ENCODE results near the gene EFNA5. TPM values are rescaled to one million over a fixed set of nuclear protein-coding genes. Genes with fewer than 3 reads are reported as not detected.

Gene EFNA5
- 12.5 TPM for polyA plus RNA-seq (2013, experiment 1 of 2)
- 10.6 TPM for polyA plus RNA-seq (2013, experiment 2 of 2)

- no peaks in the 10 kb centered on the region for H3K9me3 ChIP-seq (ENCODE audit: insufficient read depth, low read depth, low read length)
- WGBS: under 1% methylated on average over 84 of the region's 84 CpGs
- peaks cover 35% of the 10 kb centered on the region for H3K27me3 ChIP-seq (ENCODE audit: insufficient read depth, low read length)
- H3K4me1 ChIP-seq (ENCODE audit: insufficient read depth, low read length): peaks cover 34% of the 10 kb centered on the region
- H3K9ac ChIP-seq (ENCODE audit: low read depth, low read length): peak within 1 kb of the TSS; percentile 78
- no peaks in the 10 kb centered on the region for H3K36me3 ChIP-seq (ENCODE audit: insufficient read depth, low read length)
- H3K27ac ChIP-seq (ENCODE audit: low read depth, low read length): peak within 1 kb of the TSS; percentile 53
- H3K4me3 ChIP-seq (ENCODE audit: low read length): peak within 1 kb of the TSS; percentile 93
Observed at GRCh38 chr5:107670932-107671741, at the start of gene EFNA5. Gene EFNA5 (minus strand): TSS chr5:107670937.

GRCh38 chr5:107719034-107719606 is 48.4 kb upstream of the EFNA5 start:
- H3K36me3 ChIP-seq (ENCODE audit: insufficient read depth, low read length): no peaks in the 10 kb centered on the region
- 88% methylated on average over 6 of the region's 6 CpGs for WGBS
- H3K4me1 ChIP-seq (ENCODE audit: insufficient read depth, low read length): no peaks in the 10 kb centered on the region
- H3K9ac ChIP-seq (ENCODE audit: low read depth, low read length): no peak overlapping the region
- 0 out of 2 replicates have a peak, but pooled peaks cover 2% of the 10 kb centered on the region for H3K9me3 ChIP-seq (ENCODE audit: insufficient read depth, low read depth, low read length)
- H3K27me3 ChIP-seq (ENCODE audit: insufficient read depth, low read length): no peaks in the 10 kb centered on the region
- no peak overlapping the region for H3K27ac ChIP-seq (ENCODE audit: low read depth, low read length)
- no peak overlapping the region for H3K4me3 ChIP-seq (ENCODE audit: low read length)

GRCh38 chr5:107717816-107718215 is 47.1 kb upstream of the EFNA5 start:
- 82% methylated on average over 1 of the region's 1 CpG for WGBS
- Histone ChIP-seq H3K9ac (ENCODE audit: low read depth, low read length) (no peak overlapping the region), H3K9me3 (ENCODE audit: insufficient read depth, low read depth, low read length) (0 out of 2 replicates have a peak, but pooled peaks cover 2% of the 10 kb centered on the region), H3K4me3 (ENCODE audit: low read length) (no peak overlapping the region), H3K27ac (ENCODE audit: low read depth, low read length) (no peak overlapping the region), H3K4me1 (ENCODE audit: insufficient read depth, low read length) (no peaks in the 10 kb centered on the region), H3K27me3 (ENCODE audit: insufficient read depth, low read length) (no peaks in the 10 kb centered on the region), H3K36me3 (ENCODE audit: insufficient read depth, low read length) (no peaks in the 10 kb centered on the region)

- Histone ChIP-seq H3K9ac (ENCODE audit: low read depth, low read length) (no peak overlapping the region), H3K27me3 (ENCODE audit: insufficient read depth, low read length) (no peaks in the 10 kb centered on the region), H3K4me3 (ENCODE audit: low read length) (no peak overlapping the region), H3K27ac (ENCODE audit: low read depth, low read length) (no peak overlapping the region), H3K4me1 (ENCODE audit: insufficient read depth, low read length) (no peaks in the 10 kb centered on the region), H3K9me3 (ENCODE audit: insufficient read depth, low read depth, low read length) (peaks cover 4% of the 10 kb centered on the region; the same call in 1 of the 2 replicates), H3K36me3 (ENCODE audit: insufficient read depth, low read length) (no peaks in the 10 kb centered on the region)
- 91% methylated on average over 4 of the region's 5 CpGs for WGBS
Observed at GRCh38 chr5:107713228-107713627, 42.5 kb upstream of the EFNA5 start.

- no peaks in the 10 kb centered on the region for H3K4me1 ChIP-seq (ENCODE audit: insufficient read depth, low read length)
- no peak overlapping the region for H3K27ac ChIP-seq (ENCODE audit: low read depth, low read length)
- no peak overlapping the region for H3K9ac ChIP-seq (ENCODE audit: low read depth, low read length)
- no peak overlapping the region for H3K4me3 ChIP-seq (ENCODE audit: low read length)
- no peaks in the 10 kb centered on the region for H3K27me3 ChIP-seq (ENCODE audit: insufficient read depth, low read length)
- H3K9me3 ChIP-seq (ENCODE audit: insufficient read depth, low read depth, low read length): peaks cover 10% of the 10 kb centered on the region; the same call in 1 of the 2 replicates
- no peaks in the 10 kb centered on the region for H3K36me3 ChIP-seq (ENCODE audit: insufficient read depth, low read length)
- WGBS: 93% methylated on average over 2 of the region's 2 CpGs
Observed at GRCh38 chr5:107712359-107712870, 41.7 kb upstream of the EFNA5 start.

- H3K27ac ChIP-seq (ENCODE audit: low read depth, low read length): no peak overlapping the region
- H3K9me3 ChIP-seq (ENCODE audit: insufficient read depth, low read depth, low read length): peaks cover 14% of the 10 kb centered on the region; the same call in 1 of the 2 replicates
- H3K27me3 ChIP-seq (ENCODE audit: insufficient read depth, low read length): no peaks in the 10 kb centered on the region
- WGBS: 77% methylated on average over 5 of the region's 5 CpGs
- peaks cover 14% of the 10 kb centered on the region for H3K4me1 ChIP-seq (ENCODE audit: insufficient read depth, low read length)
- no peak overlapping the region for H3K9ac ChIP-seq (ENCODE audit: low read depth, low read length)
- no peak overlapping the region for H3K4me3 ChIP-seq (ENCODE audit: low read length)
- H3K36me3 ChIP-seq (ENCODE audit: insufficient read depth, low read length): no peaks in the 10 kb centered on the region
Observed at GRCh38 chr5:107705402-107706014, 34.8 kb upstream of the EFNA5 start.

GRCh38 chr5:107704681-107705401 is 34.1 kb upstream of the EFNA5 start:
- no peak overlapping the region for H3K4me3 ChIP-seq (ENCODE audit: low read length)
- no peaks in the 10 kb centered on the region for H3K27me3 ChIP-seq (ENCODE audit: insufficient read depth, low read length)
- peaks cover 14% of the 10 kb centered on the region for H3K4me1 ChIP-seq (ENCODE audit: insufficient read depth, low read length)
- H3K9me3 ChIP-seq (ENCODE audit: insufficient read depth, low read depth, low read length): peaks cover 11% of the 10 kb centered on the region; the same call in 1 of the 2 replicates
- 67% methylated on average over 11 of the region's 12 CpGs for WGBS
- no peak overlapping the region for H3K27ac ChIP-seq (ENCODE audit: low read depth, low read length)
- H3K36me3 ChIP-seq (ENCODE audit: insufficient read depth, low read length): no peaks in the 10 kb centered on the region
- H3K9ac ChIP-seq (ENCODE audit: low read depth, low read length): no peak overlapping the region

- Histone ChIP-seq H3K9me3 (ENCODE audit: insufficient read depth, low read depth, low read length) (no peaks in the 10 kb centered on the region), H3K4me1 (ENCODE audit: insufficient read depth, low read length) (peaks cover 27% of the 10 kb centered on the region), H3K27me3 (ENCODE audit: insufficient read depth, low read length) (no peaks in the 10 kb centered on the region), H3K9ac (ENCODE audit: low read depth, low read length) (no peak overlapping the region), H3K36me3 (ENCODE audit: insufficient read depth, low read length) (no peaks in the 10 kb centered on the region), H3K27ac (ENCODE audit: low read depth, low read length) (no peak overlapping the region), H3K4me3 (ENCODE audit: low read length) (no peak overlapping the region)
Observed at GRCh38 chr5:107700481-107700880, 29.7 kb upstream of the EFNA5 start.

- Histone ChIP-seq H3K27ac (ENCODE audit: low read depth, low read length) (no peak overlapping the region), H3K36me3 (ENCODE audit: insufficient read depth, low read length) (no peaks in the 10 kb centered on the region), H3K4me1 (ENCODE audit: insufficient read depth, low read length) (peaks cover 19% of the 10 kb centered on the region), H3K9ac (ENCODE audit: low read depth, low read length) (no peak overlapping the region), H3K9me3 (ENCODE audit: insufficient read depth, low read depth, low read length) (no peaks in the 10 kb centered on the region), H3K4me3 (ENCODE audit: low read length) (no peak overlapping the region), H3K27me3 (ENCODE audit: insufficient read depth, low read length) (no peaks in the 10 kb centered on the region)
- WGBS: 100% methylated on average over 1 of the region's 1 CpG
Observed at GRCh38 chr5:107699425-107699824, 28.7 kb upstream of the EFNA5 start.

- Histone ChIP-seq H3K9me3 (ENCODE audit: insufficient read depth, low read depth, low read length) (no peaks in the 10 kb centered on the region), H3K36me3 (ENCODE audit: insufficient read depth, low read length) (no peaks in the 10 kb centered on the region), H3K27me3 (ENCODE audit: insufficient read depth, low read length) (no peaks in the 10 kb centered on the region), H3K4me3 (ENCODE audit: low read length) (no peak overlapping the region), H3K27ac (ENCODE audit: low read depth, low read length) (no peak overlapping the region), H3K9ac (ENCODE audit: low read depth, low read length) (no peak overlapping the region), H3K4me1 (ENCODE audit: insufficient read depth, low read length) (peaks cover 19% of the 10 kb centered on the region)
- 94% methylated on average over 2 of the region's 2 CpGs for WGBS
Observed at GRCh38 chr5:107698286-107698685, 27.5 kb upstream of the EFNA5 start.
